ENCODE results near the gene RABEPK. TPM values are rescaled to one million over a fixed set of nuclear protein-coding genes. Genes with fewer than 3 reads are reported as not detected.
A peak's percentile ranks its signal among the peaks of the same experiment; 100 is the strongest.

RABEPK gene, protein sequence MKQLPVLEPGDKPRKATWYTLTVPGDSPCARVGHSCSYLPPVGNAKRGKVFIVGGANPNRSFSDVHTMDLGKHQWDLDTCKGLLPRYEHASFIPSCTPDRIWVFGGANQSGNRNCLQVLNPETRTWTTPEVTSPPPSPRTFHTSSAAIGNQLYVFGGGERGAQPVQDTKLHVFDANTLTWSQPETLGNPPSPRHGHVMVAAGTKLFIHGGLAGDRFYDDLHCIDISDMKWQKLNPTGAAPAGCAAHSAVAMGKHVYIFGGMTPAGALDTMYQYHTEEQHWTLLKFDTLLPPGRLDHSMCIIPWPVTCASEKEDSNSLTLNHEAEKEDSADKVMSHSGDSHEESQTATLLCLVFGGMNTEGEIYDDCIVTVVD
- total RNA-seq (10 to 100 TPM in 6 of 10 donors, 1 to 10 TPM in 4; 6.5 to 12.7 (median 10.2) TPM), polyA plus RNA-seq (10 to 100 TPM in 1 of 2 donors, 1 to 10 TPM in 1; 9.7 to 24.3 TPM)
- long read RNA-seq, donor 1, partial matches to known transcripts = 0 of 9 reads
- long read RNA-seq, donor 1, other reads (novel, unspliced or antisense) = 6 of 9 reads
- long read RNA-seq, donor 2, partial matches to known transcripts = 0 of 3 reads
- long read RNA-seq, donor 2, other reads (novel, unspliced or antisense) = 1 of 3 reads
- long read RNA-seq, donor 3, transcript RABEPK-204 (9 exons, 1,466 nt) = major isoform, 8 of 13 reads
- long read RNA-seq, donor 3, partial matches to known transcripts = 1 of 13 reads
- long read RNA-seq, donor 3, other reads (novel, unspliced or antisense) = 4 of 13 reads

DNA sequence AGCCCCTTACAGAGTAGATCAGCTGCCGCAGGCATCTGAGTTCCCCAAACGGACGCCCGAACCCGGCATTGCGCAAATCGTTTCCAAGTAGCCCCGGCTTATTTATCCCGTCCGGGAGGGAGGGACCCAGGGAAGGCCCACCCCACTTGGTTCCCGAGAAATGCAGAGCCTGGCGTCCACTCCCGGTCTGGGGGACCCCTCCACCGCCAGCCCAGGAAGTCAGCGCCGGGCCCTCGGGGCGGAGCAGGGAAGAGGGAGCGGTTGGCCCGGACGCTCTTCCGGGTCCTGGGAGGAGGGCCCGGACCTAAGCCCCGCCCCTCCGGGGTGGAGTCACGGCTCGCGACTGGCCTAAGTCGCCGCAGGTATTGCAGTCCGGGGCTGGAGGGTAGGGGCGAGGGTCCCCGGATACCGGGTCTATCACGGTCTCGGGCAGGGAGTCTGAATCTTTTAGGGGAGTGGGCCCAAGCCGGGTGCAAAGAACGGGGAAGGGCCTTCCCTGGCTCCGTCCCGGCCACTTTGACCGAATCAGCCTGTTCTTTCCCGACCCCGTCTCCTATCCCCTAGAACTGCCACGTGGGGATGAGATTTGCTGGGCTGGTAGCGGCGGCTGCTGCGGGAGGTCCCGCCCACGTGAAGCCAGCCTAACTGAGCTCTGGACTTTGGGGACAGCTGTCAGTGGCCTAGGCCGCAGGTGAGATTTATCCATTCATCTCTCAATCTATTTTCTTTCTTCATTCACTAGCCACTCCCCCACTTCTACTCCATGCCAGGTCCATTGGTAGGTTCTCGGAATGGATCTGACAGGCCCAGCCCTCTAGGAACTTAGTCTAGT, at the start of gene RABEPK:
RABEPK (plus strand) TSS at position 327 of the 832 bp plus-strand sequence. CDS start 2,472 bp downstream, outside the sequence.
- 1% methylated on average over 48 to 51 of the region's 51 CpGs for WGBS, 2 donors
- intact Hi-C loops (cut with DNase I) = loop anchor here in 2 of 10 donors (2.0 to 5.0 kb wide), 2 partner anchors 40 to 42 kb away; partner anchors contain the start of gene HSPA5 (in 2 of the 2)
- Histone ChIP-seq H3K27ac (peak within 1 kb of the TSS; percentile 36 to 96 (median 87)), H3K4me1 (peaks cover 0 to 14% (median 7%) of the 10 kb centered on the region in 9 donors), H3K36me3 (peaks cover 0 to 28% (median 6%) of the 10 kb centered on the region in 9 donors), H3K9me3 (no peaks in the 10 kb centered on the region), H3K27me3 (no peaks in the 10 kb centered on the region), H3K4me3 (peak within 1 kb of the TSS; percentile 47 to 89 (median 72))
- ATAC-seq = peak; percentile 99 to 100 (median 100)
- TF ChIP-seq, protein P1, sequence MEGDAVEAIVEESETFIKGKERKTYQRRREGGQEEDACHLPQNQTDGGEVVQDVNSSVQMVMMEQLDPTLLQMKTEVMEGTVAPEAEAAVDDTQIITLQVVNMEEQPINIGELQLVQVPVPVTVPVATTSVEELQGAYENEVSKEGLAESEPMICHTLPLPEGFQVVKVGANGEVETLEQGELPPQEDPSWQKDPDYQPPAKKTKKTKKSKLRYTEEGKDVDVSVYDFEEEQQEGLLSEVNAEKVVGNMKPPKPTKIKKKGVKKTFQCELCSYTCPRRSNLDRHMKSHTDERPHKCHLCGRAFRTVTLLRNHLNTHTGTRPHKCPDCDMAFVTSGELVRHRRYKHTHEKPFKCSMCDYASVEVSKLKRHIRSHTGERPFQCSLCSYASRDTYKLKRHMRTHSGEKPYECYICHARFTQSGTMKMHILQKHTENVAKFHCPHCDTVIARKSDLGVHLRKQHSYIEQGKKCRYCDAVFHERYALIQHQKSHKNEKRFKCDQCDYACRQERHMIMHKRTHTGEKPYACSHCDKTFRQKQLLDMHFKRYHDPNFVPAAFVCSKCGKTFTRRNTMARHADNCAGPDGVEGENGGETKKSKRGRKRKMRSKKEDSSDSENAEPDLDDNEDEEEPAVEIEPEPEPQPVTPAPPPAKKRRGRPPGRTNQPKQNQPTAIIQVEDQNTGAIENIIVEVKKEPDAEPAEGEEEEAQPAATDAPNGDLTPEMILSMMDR (IDR thresholded peaks at IDR 0.05) = no peak
- peak; percentile 93 to 94 for DNase-seq

DNA sequence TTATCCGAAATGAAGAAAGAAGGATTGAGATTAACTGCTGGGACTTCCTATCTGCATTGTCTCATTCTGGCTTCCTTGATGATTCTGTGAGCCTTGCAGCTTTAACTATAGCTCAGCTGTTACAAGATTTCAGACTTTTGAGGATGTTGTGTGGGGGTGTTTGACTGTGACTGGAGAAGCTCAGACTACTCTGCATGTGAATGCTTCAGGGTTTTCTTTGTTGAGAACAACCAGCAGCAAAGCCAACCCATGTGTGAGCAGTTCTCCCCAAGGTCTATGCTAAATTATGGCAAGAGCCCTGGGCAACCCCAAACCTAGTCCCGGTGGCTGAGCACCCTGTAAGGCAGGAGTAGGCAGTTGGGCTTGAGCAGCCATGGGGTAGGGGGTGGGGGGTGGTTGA, 48.6 kb upstream of the RABEPK start:
- Histone ChIP-seq H3K36me3 (peaks cover 0 to 91% (median 32%) of the 10 kb centered on the region in 9 donors), H3K4me1 (peaks cover 0 to 13% (median 5%) of the 10 kb centered on the region in 9 donors), H3K9me3 (no peaks in the 10 kb centered on the region), H3K27ac (no peak overlapping the region), H3K27me3 (no peaks in the 10 kb centered on the region), H3K4me3 (no peak overlapping the region)
- intact Hi-C loops (cut with DNase I) = no loop called here
- ATAC-seq (no peak), DNase-seq (no peak)
- 90 to 91% methylated on average over 2 of the region's 2 CpGs for WGBS, 2 donors
- TF ChIP-seq, protein P1 (IDR thresholded peaks at IDR 0.05) = no peak

DNA sequence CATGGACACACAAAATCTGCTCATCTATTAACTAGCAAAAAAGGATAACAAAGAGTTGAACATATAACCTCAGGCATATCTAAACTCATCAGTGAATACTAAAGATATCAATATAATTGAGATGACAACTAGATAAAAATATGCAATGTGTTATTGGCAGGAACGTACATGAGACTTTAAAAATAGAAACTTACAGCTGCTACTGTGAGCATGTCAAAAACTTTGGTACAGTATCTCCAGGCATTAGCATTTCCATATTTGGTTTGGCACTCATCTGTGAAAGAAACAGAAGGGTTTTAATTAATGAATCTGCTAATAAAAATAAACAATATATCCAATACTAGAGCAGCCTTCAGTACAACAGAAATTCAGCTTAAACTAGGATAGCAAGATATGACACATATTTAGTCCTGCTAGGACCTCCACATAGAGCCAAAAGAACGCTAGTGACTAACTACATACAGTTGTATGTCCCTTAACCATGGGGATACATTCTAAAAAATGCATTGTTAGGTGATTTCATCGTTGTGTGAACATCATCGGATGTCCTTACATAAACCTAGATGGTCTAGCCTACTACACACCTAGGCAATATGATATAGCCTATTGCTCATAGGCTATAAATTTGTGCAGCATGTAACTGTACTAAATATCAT, 46.5 kb upstream of the RABEPK start:
- ATAC-seq (peak in 6 of 8 donors; percentile 20 to 75 (median 58)), DNase-seq (no peak)
- Histone ChIP-seq H3K4me3 (no peak overlapping the region), H3K27ac (peak overlapping the region in 6 of 10 donors; percentile 13 to 62 (median 29)), H3K9me3 (no peaks in the 10 kb centered on the region), H3K4me1 (peaks cover 0 to 13% (median 5%) of the 10 kb centered on the region in 9 donors), H3K27me3 (no peaks in the 10 kb centered on the region), H3K36me3 (peaks cover 0 to 97% (median 32%) of the 10 kb centered on the region in 9 donors)
- TF ChIP-seq, protein P1 (IDR thresholded peaks at IDR 0.05) = no peak
- 68 to 78% methylated on average over 4 of the region's 4 CpGs for WGBS, 2 donors
- intact Hi-C loops (cut with DNase I) = no loop called here
